ENCODE measurements around the gene MSMB.

- TF ChIP-seq CTCF (IDR thresholded peaks at IDR 0.05; ENCODE audit: insufficient read depth, low read length, poor library complexity, severe bottlenecking) (no peak), EZH2phosphoT487 (conservative IDR thresholded peaks at IDR 0.05; ENCODE audit: low read length) (no peak)
These were observed 47.9 kb downstream of the MSMB start for GRCh38 chr10:45997994-45998763.

All from SU-DHL-6 (cell line).